ENCODE measurements around the gene KPNA2.
"Not testable (repeated sequence)": the region's sequence is repeated elsewhere in the genome, so short reads cannot be mapped to it uniquely, and the experiment has no call there.

The KPNA2 gene

DNA sequence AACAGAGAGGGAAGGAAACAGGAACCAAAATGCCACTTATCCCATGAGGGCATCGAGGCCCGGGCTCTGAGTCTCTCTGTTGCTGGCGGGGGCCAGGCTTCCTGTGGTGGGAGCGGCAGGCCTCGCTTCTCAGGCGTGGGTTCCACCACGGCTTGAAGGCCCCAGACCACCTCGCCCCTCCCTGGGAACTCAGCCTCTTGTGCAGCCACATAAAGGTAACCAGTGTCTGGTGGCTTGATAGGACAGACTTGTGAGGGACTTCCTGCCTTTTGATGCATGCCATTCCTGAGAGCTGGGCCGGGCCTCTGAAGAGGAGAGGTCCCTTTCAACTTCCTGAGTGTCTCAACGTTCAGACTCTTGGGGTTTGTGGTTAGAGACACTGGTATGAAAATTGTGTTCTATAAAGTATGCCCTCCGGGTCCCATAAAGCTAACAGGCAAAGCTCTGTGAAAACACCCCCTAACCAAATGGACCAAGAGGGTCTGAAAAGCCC is 51.6 kb downstream of the KPNA2 start:
- H3K36me3 ChIP-seq (ENCODE audit: control insufficient read depth, insufficient read depth, low read length); H3K4me1 ChIP-seq (ENCODE audit: control insufficient read depth, insufficient read depth, low read length, poor library complexity, severe bottlenecking); H3K9me3 ChIP-seq (ENCODE audit: control insufficient read depth, low read length); H3K27ac ChIP-seq (ENCODE audit: low read depth, low read length, severe bottlenecking); H3K4me3 ChIP-seq (ENCODE audit: extremely low read depth, insufficient read depth, low read length, poor library complexity, severe bottlenecking): not testable (repeated sequence)
- 97 to 100% methylated on average over 4 to 6 of the region's 11 CpGs for WGBS, 2 experiments (ENCODE audit: insufficient coverage in 2 of 2)

DNA sequence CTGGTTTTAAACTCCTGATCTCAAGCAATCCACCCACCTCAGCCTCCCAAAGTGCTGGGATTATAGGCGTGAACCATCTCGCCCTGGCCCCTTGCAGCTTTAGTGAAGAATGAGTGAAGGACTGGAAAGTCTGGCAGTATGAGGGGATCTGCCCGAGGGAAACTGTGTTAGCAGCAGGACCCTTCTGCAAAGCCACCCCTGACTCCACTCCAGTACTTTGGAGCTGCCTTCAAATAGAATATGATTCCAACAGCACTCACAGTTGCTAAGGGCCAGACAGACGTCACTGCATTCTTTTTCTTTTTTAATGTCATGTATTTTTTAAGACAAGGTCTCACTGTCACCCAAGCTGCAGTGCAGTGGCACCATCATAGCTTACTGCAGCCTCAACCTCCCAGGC is 52.3 kb downstream of the KPNA2 start:
- H3K27ac ChIP-seq (ENCODE audit: low read depth, low read length, severe bottlenecking): no peak overlapping the region

DNA sequence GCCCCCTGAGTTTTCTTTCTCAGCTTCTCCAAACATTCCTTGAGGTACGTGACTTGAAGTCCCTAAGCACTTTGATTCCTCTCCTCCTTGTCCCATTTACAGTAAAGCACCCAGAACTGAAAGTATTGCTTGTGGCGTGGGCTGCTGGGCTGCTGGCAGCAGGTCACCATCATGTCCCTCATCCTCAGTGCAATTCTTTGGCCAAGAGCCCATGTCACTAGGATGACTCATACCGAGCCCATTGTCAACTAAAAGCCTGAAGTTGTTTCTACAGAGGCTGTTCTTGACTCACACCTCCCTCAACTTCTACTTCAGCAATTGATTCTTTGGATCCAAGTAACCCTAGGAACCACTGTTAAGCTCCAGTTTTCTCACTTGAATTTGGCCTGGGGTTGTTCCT is 54.3 kb downstream of the KPNA2 start:
- no peaks in the 10 kb centered on the region for H3K4me1 ChIP-seq (ENCODE audit: control insufficient read depth, insufficient read depth, low read length, poor library complexity, severe bottlenecking)
- H3K36me3 ChIP-seq (ENCODE audit: control insufficient read depth, insufficient read depth, low read length): no peaks in the 10 kb centered on the region
- H3K9me3 ChIP-seq (ENCODE audit: control insufficient read depth, low read length): no peaks in the 10 kb centered on the region
- no peak overlapping the region for H3K4me3 ChIP-seq (ENCODE audit: extremely low read depth, insufficient read depth, low read length, poor library complexity, severe bottlenecking)
- H3K27ac ChIP-seq (ENCODE audit: low read depth, low read length, severe bottlenecking): no peak overlapping the region
- WGBS, 2 experiments (ENCODE audit: insufficient coverage in 2 of 2): 73 to 85% methylated on average over 2 to 3 of the region's 3 CpGs

More for the DNA sequence above, 52.3 kb downstream of the KPNA2 start:
- Histone ChIP-seq H3K4me3 (ENCODE audit: extremely low read depth, insufficient read depth, low read length, poor library complexity, severe bottlenecking) (no peak overlapping the region), H3K36me3 (ENCODE audit: control insufficient read depth, insufficient read depth, low read length) (no peaks in the 10 kb centered on the region), H3K9me3 (ENCODE audit: control insufficient read depth, low read length) (no peaks in the 10 kb centered on the region), H3K4me1 (ENCODE audit: control insufficient read depth, insufficient read depth, low read length, poor library complexity, severe bottlenecking) (no peaks in the 10 kb centered on the region)
- 89 to 95% methylated on average over 3 to 4 of the region's 4 CpGs for WGBS, 2 experiments (ENCODE audit: insufficient coverage in 2 of 2)

DNA sequence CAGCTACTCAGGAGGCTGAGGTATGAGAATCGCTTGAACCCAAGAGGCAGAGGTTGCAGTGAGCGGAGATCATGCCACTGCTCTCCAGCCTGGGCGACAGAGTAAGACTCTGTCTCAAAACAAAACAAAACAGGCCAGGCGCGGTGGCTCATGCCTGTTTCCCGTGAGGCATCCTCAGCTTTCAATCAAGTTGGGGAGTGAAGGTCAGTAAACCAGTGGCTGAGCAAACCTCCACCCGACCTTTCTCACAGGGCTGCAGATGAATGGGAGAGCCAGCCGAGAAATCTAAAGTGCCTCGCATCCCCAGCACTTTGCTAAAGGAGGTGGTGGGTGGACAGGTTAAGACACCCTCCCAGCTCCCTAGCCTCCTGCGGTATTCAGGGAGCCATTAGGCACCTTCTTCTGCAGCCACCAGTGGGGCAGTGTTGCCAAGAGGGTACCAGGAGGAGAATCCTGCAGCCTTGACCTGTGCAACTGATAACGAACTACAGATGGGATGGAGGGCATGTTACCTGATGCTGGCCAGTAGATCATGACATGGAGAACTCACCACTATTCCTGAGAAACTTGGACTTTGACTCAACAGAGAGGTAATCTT is 59.0 kb downstream of the KPNA2 start:
- WGBS, 2 experiments (ENCODE audit: insufficient coverage in 2 of 2): 97% methylated on average over 4 to 11 of the region's 11 CpGs
- no peaks in the 10 kb centered on the region for H3K36me3 ChIP-seq (ENCODE audit: control insufficient read depth, insufficient read depth, low read length)
- H3K27ac ChIP-seq (ENCODE audit: low read depth, low read length, severe bottlenecking): no peak overlapping the region
- H3K9me3 ChIP-seq (ENCODE audit: control insufficient read depth, low read length): no peaks in the 10 kb centered on the region
- no peak overlapping the region for H3K4me3 ChIP-seq (ENCODE audit: extremely low read depth, insufficient read depth, low read length, poor library complexity, severe bottlenecking)
- H3K4me1 ChIP-seq (ENCODE audit: control insufficient read depth, insufficient read depth, low read length, poor library complexity, severe bottlenecking): peaks cover 2% of the 10 kb centered on the region

DNA sequence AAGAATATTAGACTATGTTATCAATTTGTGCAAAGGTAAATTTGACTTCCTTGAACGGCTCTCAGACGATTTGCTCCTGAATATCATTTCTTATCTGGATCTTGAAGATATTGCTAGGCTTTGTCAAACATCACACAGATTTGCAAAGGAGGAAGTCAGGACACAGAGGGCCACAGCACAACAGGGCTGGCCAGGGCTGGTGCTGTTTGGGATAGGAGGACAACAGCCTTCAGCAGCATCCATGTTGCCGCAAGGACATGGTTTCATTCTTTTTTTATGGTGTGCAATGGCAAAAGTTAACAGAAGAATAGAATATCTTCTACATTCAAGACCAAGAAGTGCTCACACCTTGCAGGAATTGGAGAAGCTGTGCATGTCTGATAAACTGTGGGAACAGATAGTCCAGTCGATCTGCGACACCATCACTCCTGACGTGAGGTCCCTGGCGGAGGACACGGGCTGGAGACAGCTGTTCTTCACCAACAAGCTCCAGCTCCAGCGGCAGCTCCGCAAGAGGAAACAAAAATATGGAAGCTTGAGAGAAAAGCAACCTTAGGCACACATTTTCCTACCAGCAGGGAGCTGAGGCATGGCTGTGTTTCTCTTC is 59.8 kb downstream of the KPNA2 start:
- no peak overlapping the region for H3K27ac ChIP-seq (ENCODE audit: low read depth, low read length, severe bottlenecking)
- H3K36me3 ChIP-seq (ENCODE audit: control insufficient read depth, insufficient read depth, low read length): no peaks in the 10 kb centered on the region
- no peaks in the 10 kb centered on the region for H3K9me3 ChIP-seq (ENCODE audit: control insufficient read depth, low read length)
- peaks cover 2% of the 10 kb centered on the region for H3K4me1 ChIP-seq (ENCODE audit: control insufficient read depth, insufficient read depth, low read length, poor library complexity, severe bottlenecking)
- 90 to 94% methylated on average over 4 to 9 of the region's 10 CpGs for WGBS, 2 experiments (ENCODE audit: insufficient coverage in 2 of 2)
- no peak overlapping the region for H3K4me3 ChIP-seq (ENCODE audit: extremely low read depth, insufficient read depth, low read length, poor library complexity, severe bottlenecking)

DNA sequence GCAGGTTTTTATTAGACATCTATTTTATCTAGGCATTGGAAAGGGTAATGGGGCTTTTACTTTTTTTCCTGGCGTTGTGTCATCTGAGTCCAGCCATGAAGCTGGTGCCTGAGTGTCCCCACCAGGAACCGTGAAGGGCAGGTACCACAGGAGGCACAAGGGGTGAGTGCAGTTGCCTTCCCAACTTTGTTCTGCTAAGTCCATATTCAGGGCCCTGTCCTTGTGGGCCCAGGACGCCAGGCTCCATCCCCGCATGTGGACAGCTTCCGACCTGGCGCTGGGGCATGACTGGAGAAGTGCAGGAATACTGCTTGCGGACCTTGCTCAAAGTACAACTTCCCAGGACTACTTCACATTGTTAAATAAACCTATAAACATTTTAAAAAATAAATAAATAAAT is 60.6 kb downstream of the KPNA2 start:
- Histone ChIP-seq H3K4me1 (ENCODE audit: control insufficient read depth, insufficient read depth, low read length, poor library complexity, severe bottlenecking) (peaks cover 2% of the 10 kb centered on the region), H3K4me3 (ENCODE audit: extremely low read depth, insufficient read depth, low read length, poor library complexity, severe bottlenecking) (no peak overlapping the region), H3K27ac (ENCODE audit: low read depth, low read length, severe bottlenecking) (no peak overlapping the region), H3K9me3 (ENCODE audit: control insufficient read depth, low read length) (no peaks in the 10 kb centered on the region), H3K36me3 (ENCODE audit: control insufficient read depth, insufficient read depth, low read length) (no peaks in the 10 kb centered on the region)
- WGBS, 2 experiments (ENCODE audit: insufficient coverage in 2 of 2): 94 to 97% methylated on average over 3 to 5 of the region's 7 CpGs

Measured in mesodermal cell (in vitro differentiated cells).